GM18520 (cell line): ENCODE results near the gene ZBTB6.

Experiments used
- ATAC-seq: cut with Tn5 transposase; IDR thresholded peaks from one replicate; pipeline ENCODE4 v1.9.1; 2021; ENCODE audit not compliant: unreplicated experiment

ZBTB6 gene, protein sequence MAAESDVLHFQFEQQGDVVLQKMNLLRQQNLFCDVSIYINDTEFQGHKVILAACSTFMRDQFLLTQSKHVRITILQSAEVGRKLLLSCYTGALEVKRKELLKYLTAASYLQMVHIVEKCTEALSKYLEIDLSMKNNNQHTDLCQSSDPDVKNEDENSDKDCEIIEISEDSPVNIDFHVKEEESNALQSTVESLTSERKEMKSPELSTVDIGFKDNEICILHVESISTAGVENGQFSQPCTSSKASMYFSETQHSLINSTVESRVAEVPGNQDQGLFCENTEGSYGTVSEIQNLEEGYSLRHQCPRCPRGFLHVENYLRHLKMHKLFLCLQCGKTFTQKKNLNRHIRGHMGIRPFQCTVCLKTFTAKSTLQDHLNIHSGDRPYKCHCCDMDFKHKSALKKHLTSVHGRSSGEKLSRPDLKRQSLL

DNA sequence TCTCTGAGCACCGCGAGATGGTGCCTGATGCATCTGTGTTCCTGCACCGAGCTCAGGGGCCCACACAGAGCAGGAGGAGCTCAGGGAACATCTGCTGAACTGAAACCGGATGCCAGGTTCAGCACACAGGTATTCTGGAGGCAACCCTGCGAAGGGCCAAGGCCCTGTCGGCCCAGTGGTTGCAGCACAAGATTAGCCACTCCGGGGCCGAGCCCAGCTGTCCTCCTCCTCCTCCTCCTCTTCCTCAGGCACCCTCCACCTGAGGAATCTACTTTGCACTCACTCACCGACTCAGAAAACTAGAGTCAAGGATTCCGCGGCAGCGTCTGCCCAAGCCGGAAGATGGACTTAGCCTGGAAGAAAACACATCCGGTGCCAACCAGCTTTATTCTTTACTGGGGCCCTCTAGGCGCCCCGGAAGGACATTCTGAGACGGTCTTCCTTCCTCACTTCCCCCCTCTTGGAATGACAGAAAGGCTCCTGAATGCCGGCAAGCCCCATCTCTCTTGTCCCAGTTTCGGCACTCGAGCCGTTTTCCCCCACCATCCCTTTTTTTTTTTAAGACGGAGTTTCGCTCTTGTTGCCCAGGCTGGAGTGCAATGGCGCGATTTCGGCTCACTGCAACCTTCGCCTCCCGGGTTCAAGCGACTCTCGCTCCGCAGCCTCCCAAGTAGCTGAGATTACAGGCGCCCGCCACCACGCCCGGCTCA is at the start of gene ZBTB6:
Gene ZBTB6, minus strand, starts transcription at position 360 of the 710 bp plus-strand sequence. CDS start 1,251 bp downstream, outside the sequence.
- ATAC-seq = peak; percentile 92

DNA sequence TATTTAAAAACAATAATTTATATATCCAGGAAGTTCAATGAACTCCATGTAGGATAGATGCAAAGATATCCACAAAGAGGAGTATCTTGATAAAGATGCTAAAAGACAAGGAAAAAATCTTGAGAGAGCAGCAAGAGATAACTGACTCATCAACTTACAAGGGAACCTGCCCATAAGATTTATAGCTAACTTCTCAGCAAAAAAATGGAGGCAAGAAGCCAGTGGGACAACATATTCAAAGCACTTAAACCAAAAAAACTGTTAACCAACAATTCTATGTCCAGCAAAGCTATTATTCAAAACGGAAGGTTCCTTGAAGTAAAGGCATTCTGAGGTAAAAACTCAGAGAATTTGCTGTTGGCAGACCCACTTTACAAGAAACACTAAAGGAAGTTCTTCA is 48.0 kb upstream of the ZBTB6 start:
- ATAC-seq = no peak

DNA sequence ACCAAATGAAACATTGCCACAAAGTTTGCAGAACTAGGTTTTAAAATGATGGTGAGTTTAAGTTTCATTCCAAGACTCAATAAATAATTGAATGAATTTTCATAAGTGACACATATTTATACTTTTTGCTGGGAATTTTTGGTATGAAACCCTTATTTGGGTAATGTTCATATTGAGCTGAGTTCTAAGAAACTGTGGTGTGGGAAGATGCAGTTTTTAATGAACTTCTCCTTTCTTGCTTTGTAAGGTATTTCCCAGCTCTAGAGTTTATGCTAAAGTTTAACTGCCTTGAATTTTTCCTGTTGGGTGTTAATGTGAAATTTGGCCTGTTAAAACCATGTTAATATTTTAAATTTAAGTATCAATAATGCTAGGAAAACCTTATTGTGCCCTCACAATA is 42.8 kb upstream of the ZBTB6 start:
- ATAC-seq = no peak

DNA sequence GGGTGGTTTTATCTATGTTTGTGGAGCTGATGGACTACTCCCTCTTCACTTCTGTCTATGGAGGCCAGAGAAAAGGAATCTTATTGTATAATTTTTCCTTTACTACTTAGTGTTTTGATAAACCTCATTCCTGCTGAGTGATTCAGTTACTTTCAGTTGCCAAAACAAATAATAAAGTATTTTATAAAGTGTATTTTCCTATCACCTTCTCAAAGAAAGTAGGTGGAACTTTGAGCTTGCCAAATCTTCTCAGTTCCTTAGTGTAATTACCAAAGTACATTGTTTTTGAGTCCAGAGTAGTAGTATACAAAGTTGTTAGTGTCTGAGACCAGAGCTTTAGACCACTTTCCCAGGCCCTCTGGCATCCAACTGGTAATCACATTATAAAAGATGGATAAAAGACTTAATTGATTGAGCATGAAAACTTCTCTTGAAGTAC is 41.1 kb upstream of the ZBTB6 start:
- ATAC-seq = no peak

DNA sequence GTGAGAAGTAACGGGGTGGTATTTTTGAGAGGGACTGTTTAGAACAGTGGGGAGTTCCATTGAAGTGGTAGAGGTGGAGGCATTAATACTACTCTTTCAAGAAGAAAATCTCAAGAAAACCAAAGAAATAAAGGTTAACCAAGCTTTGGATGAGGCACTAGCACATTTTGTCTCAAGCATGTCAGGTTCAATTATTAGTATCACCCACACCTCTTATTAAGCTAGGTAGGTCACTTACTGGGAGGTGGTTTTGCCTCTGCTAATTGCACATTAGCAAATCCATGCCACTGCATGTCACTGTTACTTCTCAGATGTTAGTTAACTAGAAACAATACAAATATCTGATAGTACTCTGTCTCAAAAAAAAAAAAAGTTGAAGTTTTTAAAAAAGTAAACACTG is 37.9 kb upstream of the ZBTB6 start:
- ATAC-seq = no peak

DNA sequence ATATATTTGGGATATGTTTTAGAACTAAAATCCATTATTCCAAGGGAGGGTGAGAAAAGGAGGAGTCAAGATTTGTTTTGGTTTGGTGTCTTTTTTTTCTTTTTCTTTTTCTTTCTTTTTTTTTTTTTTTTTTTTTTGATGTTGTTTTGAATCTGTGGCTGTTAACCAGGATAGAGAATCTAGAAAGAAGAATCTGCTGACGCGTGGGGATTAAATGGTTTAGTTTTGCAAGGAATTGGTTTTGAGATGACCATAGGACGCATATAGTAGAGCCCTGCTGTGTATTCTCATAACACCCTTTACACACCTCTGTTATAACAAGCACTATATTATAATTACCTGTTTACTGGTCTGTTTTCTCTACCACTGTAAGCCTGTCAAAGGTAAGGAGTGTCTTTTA is 37.1 kb upstream of the ZBTB6 start:
- ATAC-seq = no peak

DNA sequence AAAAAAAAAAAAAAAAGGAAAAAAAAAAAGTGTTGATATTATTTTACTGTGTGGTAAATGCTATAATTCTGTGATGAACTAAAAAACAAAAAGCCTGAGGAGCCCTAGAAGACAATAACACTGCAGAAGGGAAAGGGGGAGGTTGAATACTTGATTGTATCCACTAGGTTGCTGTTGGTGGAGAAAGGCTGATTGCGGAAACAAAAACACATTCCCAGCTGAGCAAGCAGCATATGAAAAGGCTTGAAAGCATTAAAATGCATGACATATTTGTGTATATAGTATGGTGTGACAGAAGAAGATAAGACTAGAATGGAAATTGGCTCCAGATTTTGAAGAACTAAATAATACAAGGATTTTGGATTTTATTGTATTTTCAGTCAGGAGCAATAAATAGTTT is 36.6 kb upstream of the ZBTB6 start:
- no peak for ATAC-seq

DNA sequence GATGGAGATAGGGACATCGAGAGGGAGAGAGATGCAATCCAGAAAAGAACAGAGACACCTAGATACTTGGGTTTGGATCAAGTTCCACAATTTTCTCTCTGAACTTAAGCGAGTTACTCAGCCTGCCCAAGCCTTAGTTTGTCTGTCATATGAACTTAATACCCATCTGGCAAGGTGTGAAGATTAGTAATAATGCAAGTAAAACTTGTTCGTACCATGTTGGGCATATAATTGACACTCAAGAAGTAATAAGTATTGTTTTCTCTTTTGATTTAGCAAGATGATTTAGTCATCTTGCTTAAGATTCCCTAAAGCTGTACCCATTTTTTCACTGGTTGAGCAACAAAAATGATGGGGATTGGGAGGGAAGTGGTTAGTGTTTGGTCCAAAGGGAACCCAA is 35.2 kb upstream of the ZBTB6 start:
- ATAC-seq = peak; percentile 82

DNA sequence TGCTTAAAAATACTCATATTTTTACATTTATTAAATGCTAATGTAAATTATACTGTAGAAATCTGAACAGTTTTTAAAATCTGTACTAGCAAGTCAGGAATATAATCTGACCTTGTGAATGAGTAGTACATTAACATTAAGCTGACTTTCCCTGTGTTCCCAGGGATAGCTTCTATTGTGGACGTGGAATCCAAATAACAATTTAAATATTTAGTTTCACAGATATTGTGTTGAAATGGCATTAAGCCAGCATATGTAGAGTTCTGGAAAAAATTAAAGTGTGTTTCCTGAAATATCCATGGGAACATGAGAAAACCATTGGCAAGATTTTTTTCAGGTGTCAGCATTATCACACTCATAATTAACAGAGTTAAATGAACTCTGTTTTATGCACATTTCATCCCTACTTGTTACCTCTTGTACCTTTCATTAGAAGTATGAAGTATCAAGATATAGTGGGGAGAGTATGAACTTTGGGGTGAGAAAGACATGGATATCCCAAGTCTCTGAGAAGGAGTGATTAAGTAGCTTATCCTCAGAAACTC is 33.4 kb upstream of the ZBTB6 start:
- ATAC-seq = no peak

DNA sequence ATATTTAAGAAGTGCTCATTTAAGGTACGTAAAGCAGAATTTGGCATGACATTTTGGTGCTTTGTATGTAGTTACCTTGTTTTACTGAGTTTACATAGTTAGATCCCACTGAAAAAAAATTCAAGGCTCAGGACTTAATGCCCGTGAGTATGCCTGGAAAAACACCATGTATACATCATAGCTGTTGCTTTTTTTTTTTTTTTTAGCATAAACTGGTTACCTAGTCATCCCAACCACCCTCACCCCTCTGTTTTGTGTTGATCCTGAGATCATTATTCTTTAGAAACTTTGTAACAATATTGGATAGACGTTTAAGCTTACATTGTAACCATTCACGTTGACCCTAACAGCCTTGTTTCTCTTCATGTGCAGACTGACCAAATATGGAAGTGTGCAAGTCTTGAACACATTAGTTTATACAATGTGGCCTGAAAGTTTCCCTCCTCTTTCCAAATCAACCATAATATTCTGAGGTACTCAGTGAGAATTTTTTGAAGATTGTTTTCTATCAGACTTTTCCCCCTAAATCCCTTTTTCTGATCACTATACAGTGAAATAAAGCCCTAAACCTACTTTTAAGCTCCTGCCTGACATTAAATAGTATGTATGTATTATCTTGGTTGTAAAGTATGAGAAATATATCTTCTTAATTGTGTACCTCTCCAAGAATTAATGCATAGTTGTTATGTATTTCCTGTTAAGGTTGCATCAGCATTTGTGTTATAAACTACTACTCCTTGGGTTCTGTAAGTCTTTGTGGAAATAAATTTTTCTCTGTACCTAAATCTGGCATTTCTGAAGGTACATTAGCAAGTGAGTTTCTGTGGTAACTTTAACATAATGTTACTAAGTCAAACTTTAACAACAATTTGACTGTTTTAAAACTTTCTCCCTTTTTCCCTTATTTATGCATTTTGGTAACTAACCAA is 32.1 kb upstream of the ZBTB6 start:
- no peak for ATAC-seq

DNA sequence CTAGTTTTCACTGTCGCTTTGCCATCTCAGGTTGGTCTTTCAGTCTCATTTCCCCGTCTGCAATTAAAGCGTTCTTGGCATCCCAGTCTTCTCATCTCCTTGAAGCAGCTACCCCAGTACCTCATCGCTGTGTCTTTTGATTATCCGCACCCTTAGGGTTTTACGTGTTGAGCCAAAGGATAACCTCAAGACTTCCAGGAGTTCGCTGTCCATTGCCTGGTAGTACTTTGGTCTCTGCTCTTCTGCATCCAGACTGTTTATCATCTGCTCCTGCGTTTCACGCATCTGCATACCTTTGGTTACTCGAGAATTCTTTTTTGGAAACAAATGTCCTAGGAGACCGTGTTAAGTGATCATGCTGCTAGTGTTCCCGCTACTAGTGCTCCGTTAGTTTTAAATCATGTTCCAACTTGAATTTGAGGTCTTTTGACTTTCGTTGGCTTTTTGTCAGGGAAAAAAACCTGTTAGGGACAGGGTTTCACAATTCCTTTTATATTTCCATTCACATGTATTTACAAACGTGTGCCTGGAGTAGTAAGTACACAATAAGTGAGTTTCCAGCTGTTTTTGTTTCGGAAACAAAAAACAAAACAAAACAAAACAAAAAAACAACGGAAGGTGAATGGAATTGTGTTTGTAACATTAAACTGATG is 28.6 kb upstream of the ZBTB6 start:
- no peak for ATAC-seq

DNA sequence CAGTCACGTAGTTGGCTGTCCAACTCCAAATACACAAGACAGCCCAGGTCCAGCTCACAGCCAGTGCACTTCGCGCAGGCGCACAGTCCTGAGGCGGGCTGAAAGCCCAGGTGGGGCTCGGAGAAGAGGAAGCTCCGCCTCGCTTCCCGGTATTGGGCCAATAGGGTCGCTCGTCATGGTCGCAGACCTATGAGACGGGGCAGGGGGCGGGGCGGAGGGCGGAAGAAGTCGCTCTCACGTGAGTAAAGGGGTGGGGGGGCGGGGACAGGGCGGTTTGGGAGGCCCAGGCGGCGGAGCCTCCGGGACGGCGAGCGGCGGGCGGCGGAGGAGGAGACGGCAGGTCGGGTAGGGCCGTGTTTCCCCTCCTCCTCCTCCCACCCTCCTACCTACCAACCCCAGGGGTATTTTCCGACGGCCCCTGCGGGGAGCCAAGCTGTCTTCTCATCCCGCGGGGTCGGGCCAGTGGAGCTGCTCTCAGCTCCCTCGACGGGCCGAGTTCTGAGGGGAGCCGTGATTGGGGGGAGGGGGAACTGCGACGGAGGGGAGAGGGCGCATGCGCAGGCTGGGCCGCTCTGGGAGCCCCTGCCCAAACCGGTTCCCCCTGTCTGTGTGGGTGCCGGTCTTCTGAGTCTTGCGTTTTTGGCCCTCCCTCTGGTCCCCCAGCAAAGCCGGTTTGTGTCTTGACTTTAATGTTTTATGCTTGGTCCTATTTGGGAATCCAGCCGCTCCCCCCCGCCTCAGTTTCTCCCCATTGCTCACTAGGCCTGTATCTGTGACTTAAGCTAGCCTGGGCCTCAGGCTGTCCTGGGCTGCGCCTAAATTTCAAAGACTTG is 27.8 kb upstream of the ZBTB6 start, which contains the start of gene RABGAP1:
Gene RABGAP1, plus strand, starts transcription at position 272 of the 833 bp plus-strand sequence. CDS start 16,040 bp downstream, outside the sequence.
- peak; percentile 96 for ATAC-seq

DNA sequence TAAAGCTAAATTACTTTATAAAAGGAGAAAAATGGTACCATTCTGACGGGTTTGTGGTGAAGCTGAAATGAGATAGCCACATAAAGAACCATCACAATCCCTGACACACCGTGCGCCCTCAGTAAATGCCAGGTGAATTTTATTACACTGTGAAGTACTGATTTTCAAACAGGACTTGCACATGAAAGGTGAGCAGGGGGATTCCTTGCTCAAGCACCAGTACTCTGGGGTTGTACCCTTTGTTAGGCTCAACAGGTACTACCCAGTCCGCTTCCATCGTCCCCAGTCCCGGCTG is 27.3 kb upstream of the ZBTB6 start:
- ATAC-seq = no peak

DNA sequence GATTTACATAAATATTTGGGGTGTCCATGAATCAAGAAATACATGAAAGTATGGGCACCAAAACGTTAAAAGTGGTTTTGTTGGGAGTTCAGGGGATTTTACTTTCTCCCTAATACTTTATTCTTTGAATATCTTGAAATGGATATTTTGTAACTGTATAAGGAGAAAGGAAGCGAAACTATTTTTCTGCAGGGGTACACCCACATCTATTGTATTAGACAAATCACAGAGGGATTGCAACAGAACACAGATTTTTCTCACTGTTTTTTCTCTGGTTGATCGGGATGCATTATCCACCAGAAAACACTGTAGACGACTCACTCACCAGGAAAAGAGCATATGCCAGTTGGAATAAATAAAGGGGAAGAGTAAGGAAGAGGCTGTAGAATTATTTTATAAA is 26.5 kb upstream of the ZBTB6 start:
- ATAC-seq = no peak

DNA sequence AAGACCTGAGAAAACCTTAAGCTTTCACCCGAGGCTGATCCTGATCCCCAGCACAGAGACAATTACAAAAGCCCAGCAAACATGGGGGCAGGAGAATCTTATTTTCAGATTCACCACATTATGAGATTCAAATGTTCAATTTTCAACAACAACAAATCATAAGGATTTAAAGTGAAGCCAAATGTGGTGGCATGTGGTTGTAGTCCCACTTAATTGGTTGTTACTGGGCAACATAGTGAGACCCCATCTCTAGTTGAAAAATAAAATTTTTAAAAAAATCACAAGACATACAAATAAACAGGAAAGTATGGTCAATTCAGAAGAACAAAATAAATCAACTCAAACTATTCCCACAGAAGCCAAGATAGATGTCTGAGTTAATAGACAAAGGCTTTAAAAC is 23.8 kb upstream of the ZBTB6 start:
- ATAC-seq = no peak

DNA sequence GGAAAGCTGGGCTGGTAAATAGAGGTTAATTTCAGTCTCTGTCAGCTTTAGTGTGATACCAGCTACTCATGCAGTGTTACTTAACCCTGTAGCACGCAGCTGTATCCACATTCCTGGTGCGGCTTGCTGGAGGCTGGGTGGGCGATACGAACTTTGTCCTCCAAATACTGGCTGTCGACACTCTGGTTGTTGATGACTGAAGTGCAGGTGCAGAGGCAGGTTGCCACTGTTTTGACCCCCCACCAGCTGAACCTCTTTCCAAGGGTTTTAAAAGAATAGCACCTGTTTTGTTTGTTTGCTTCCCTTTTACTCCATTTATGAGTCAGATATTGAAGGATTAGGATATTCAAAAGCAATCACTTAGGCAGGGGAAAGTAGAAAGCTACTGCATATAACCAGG is 23.3 kb upstream of the ZBTB6 start:
- ATAC-seq = no peak

DNA sequence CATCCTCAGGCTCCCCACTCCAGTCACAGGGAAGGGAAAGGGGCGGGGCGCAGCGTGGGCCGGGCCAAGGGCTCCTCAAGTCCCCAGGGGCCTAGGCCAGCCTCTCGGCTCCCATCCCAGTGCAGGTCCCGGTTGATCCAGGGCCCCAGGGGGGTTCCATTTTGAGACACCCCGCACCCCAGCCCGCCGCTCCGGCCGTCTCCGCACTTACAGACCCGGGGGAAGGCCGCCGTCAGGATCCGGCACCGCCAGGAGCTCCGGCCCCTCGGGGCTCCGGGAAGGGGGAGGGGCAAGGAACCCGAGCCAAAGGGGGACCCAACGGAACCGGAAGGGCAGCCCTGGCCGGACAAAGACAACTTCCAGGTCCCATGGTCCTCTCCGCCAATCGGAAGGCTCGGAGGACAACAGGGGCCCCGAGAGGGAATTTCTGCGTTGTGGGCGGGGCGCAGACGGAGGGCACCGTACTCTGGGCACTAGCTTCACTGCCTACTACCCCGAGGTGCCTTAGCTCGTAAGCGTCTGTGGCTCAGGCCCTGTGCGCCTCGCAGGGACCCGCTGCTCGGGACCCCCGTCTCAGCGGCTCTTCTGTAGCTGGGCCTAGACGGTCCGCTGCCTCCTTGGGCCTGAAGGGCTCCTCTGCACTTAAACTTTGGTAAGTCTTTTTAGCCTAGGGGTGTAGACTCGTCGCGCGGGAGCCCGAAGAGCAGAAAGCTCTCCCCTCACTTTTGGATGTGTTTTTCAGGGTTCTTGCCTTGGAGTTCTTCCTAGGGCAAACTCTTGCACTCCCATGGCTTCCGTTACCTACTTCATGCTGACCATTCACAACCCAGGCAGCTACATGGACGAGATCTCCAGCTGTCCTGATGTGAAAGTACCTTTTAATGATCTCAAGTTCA is 18.4 kb upstream of the ZBTB6 start, which contains the start of gene ZBTB26:
Gene ZBTB26, minus strand, starts transcription at position 287 of the 896 bp plus-strand sequence. CDS start 11,578 bp downstream, outside the sequence.
- ATAC-seq = peak; percentile 92

DNA sequence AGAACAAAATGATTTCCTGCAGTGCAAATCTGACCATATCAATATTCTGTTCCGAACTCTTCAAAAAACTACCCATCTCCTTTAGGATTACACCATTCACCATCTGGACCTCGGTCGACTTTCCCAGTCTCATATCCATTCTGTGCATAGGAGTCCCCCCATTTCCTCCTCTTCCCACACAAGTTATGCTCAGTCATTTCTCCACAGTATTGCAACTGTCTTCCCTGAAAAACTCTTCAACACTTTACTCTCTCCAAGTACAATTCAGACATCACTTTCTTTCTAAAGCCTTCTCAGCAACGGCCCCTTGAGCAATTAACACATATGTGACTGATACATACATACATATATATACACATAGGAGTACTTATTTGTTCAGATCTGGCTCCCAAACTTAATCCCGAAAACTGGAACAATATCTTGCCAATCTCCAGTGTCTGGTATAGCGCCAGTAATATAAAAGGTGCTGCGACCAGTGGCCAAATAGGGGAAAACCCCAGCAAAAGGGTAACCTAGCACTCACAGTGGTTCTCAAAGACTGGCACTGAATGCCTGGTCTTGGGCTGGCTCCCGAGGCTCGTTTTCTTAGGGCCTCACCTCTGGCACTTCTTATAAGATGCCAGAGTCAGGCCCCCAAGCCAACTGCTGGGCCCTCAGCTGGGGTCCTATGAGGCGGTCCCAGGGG is 17.6 kb upstream of the ZBTB6 start:
- peak; percentile 19 for ATAC-seq
